GM12872 (cell line): ENCODE measurements around the gene OR2F2.

ENCODE experiments used
- TF ChIP-seq, protein P1 (sequence below): IDR thresholded peaks from 3 replicates; pipeline ENCODE4 v1.5.1; 2011; ENCODE audit warnings: low read depth, mild to moderate bottlenecking, low read length, moderate library complexity; ENCODE audit not compliant: insufficient read depth

OR2F2 gene

DNA sequence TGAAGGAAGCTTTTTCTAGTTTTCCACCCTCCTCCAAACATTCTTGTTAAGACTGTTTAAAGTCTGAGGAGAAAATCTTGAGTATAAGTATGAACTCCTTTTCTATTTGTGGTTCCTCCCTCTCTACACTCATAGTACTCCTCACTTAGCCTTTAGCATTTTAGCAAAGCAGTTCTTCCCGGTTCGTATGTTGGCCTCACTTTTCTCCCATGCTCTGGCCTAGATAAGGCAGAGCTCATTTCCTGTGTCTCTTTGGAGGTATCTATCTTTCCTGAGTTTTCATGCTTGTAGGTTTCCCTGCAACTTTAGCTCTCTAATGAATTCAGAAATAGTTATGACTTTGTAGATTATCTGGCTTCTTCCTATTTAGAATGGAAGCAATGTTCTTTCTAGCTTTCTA, 13.7 kb downstream of the OR2F2 start:
- TF ChIP-seq, protein P1, sequence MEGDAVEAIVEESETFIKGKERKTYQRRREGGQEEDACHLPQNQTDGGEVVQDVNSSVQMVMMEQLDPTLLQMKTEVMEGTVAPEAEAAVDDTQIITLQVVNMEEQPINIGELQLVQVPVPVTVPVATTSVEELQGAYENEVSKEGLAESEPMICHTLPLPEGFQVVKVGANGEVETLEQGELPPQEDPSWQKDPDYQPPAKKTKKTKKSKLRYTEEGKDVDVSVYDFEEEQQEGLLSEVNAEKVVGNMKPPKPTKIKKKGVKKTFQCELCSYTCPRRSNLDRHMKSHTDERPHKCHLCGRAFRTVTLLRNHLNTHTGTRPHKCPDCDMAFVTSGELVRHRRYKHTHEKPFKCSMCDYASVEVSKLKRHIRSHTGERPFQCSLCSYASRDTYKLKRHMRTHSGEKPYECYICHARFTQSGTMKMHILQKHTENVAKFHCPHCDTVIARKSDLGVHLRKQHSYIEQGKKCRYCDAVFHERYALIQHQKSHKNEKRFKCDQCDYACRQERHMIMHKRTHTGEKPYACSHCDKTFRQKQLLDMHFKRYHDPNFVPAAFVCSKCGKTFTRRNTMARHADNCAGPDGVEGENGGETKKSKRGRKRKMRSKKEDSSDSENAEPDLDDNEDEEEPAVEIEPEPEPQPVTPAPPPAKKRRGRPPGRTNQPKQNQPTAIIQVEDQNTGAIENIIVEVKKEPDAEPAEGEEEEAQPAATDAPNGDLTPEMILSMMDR = no peak

DNA sequence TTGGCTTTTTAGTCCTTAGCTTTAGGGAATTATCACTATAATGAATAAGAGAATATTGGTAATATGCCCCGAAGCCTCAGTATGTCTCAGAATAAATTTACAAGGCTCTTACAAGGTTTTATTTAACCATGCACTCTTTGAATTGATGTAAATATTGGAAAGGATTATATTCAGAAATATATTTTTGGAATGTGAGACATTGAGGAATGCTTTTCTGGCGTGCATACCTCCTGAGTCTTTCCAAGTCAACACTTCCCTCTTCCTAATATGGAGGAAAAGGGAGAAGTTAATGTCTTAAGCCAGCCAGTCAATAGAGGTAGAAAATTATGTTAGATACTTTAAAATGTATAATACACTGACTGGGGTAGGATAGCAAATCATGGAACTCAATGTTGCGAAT, 18.4 kb downstream of the OR2F2 start:
- TF ChIP-seq, protein P1 = no peak

DNA sequence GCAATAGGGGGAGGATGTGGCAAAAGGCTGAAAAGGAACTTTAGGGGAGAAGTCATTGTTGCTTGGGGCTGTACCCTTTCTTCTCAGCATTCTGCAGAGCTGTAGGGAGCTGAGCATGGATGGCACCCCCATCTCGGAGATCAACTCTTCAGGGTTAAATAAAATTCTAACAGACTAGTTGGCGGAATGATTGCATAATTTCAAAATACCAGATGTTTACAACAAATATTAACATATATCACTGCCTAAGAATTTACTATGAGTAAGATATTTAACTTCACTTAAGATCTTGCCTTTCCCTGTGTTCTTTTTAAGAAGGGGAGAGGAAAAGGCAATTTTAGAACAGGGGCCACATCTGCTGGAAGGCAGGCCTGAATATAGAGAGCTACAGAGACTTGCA, 19.1 kb downstream of the OR2F2 start:
- TF ChIP-seq, protein P1 = no peak

DNA sequence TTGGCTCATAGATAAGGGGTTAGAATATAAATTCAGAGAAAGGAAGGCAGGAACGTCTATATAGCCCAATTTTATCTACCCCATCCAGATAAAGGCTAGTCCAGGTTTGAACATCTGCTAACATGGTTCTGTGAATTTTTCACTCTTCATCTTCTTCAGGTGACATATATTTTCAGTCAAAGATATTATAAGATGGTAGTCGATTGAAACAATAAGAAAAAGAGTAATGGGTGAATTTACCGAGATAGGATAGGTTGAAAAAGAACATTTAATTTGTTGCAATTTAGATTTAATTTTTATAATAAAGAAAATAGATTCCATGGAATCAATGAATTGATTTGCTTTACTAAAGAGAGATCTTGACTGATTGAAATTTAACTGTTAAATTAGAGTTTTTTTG, 19.5 kb downstream of the OR2F2 start, which contains the start of gene OR2F1:
Gene OR2F1, plus strand, starts transcription at position 301 of the 400 bp plus-strand sequence. CDS start 5,127 bp downstream, outside the sequence.
- TF ChIP-seq, protein P1 = no peak

DNA sequence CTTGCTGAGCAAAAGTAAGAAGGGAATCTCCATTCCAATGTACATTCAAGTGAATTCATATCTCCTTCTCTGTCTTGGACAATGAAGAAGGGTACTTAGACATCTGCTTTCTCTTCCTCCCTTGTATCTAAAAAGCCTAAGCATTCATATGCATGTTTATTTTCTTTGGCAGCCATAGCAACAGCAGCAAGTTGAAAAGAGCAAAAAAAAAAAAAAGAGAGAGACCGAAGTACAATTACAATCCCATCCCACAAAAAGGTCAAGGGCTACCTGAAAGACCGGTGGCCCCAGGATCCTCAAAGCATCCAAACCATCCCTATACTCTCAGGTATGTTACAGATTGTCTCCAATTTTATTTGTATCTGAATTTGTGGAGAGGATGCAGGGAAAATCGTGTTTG, 23.7 kb downstream of the OR2F2 start:
- TF ChIP-seq, protein P1 = no peak

DNA sequence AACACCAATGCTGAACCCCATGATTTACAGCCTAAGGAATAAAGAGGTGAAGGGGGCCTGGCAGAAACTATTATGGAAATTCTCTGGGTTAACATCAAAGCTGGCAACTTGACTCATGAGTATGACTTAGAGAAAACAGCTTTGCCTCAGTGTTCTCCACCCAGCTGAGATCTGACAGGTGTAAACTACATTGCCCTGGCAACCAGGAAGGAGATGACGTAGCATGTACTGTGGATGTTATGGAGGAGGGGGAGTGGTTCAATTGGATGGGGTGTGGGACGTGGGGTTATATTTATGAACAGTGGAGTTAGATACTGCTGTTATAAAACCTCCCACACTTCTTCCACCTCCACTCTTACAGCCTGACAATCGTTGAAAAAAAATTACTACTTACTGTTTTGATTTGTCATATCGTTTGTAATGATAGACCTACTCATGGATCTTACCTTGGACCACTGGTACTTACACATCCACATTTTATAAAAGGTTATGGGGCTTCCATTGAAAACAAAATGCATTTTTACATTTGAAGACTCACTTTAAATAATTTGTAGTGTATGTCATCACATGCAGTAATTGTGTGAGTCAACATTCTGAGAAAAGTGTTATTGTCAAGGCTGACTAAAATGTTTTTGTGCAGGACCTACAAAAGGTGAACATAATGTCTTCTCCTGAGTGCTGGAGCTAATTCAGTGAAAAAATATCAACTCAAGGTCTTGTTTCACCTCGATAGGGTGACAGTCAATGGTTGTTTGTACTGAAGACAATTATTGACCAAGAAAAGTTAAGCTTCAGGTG, 26.0 kb downstream of the OR2F2 start:
- TF ChIP-seq, protein P1 = no peak

DNA sequence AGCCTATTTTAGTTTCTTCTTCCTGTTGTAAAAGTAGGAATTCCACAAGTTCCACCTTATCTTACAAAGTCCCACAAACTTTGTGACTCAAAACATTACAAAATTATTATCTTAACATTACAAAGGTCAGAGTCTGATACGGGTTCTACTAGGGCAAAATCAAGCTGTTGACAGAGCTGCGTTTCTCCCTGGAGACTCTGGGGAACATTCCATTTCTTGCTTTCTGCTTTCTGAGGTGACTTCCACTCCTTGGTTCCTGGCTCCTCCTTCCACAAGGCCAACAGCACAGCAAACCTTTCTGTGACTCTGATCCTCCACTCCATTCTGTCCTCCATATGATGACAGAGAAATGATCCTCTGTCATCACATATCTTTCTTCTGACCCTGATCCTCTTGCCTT, 30.2 kb downstream of the OR2F2 start:
- TF ChIP-seq, protein P1 = no peak
